ENCODE data around the gene KLHL22.

Gene KLHL22

GRCh38 chr22:20424932-20425565 lies 70.5 kb downstream of the KLHL22 start:
- H3K4me2 ChIP-seq (ENCODE audit: low read length): no peak overlapping the region
- no peaks in the 10 kb centered on the region for H3K79me2 ChIP-seq (ENCODE audit: low read length)
- H3K4me1 ChIP-seq (ENCODE audit: low read length): no peaks in the 10 kb centered on the region
- no peaks in the 10 kb centered on the region for H3K36me3 ChIP-seq (replicated peaks; ENCODE audit: low read depth, low read length)
- no peak overlapping the region for H3K27ac ChIP-seq (ENCODE audit: low read length)
- H3K9me3 ChIP-seq (ENCODE audit: insufficient read depth, low read length): no peaks in the 10 kb centered on the region
- TF ChIP-seq EZH2phosphoT487 (IDR thresholded peaks at IDR 0.05; ENCODE audit: low read depth): no peak
- no peak for TF ChIP-seq CTCF (IDR thresholded peaks at IDR 0.05; ENCODE audit: low read depth, low read length)
- no peak overlapping the region for H3K4me3 ChIP-seq (ENCODE audit: low read length)
- H2AFZ ChIP-seq (ENCODE audit: low read depth, low read length): no peak overlapping the region
- no peaks in the 10 kb centered on the region for H3K27me3 ChIP-seq (ENCODE audit: low read depth, low read length)
- no peak overlapping the region for H3K9ac ChIP-seq (ENCODE audit: low read length)
- H4K20me1 ChIP-seq (ENCODE audit: insufficient read depth, low read length): no peaks in the 10 kb centered on the region

- Histone ChIP-seq H3K79me2 (ENCODE audit: low read length) (no peaks in the 10 kb centered on the region), H4K20me1 (ENCODE audit: insufficient read depth, low read length) (no peaks in the 10 kb centered on the region), H3K27ac (ENCODE audit: low read length) (no peak overlapping the region), H3K27me3 (ENCODE audit: low read depth, low read length) (no peaks in the 10 kb centered on the region), H3K4me3 (ENCODE audit: low read length) (no peak overlapping the region), H3K9ac (ENCODE audit: low read length) (no peak overlapping the region), H2AFZ (ENCODE audit: low read depth, low read length) (no peak overlapping the region), H3K9me3 (ENCODE audit: insufficient read depth, low read length) (no peaks in the 10 kb centered on the region), H3K4me2 (ENCODE audit: low read length) (no peak overlapping the region), H3K36me3 (replicated peaks; ENCODE audit: low read depth, low read length) (no peaks in the 10 kb centered on the region), H3K4me1 (ENCODE audit: low read length) (no peaks in the 10 kb centered on the region)
- TF ChIP-seq EZH2phosphoT487 (IDR thresholded peaks at IDR 0.05; ENCODE audit: low read depth) (no peak), CTCF (IDR thresholded peaks at IDR 0.05; ENCODE audit: low read depth, low read length) (no peak)
Observed at GRCh38 chr22:20424568-20424931, 71.0 kb downstream of the KLHL22 start.

GRCh38 chr22:20423906-20424551 lies 71.6 kb downstream of the KLHL22 start:
- Histone ChIP-seq H3K9me3 (ENCODE audit: insufficient read depth, low read length) (no peaks in the 10 kb centered on the region), H3K36me3 (replicated peaks; ENCODE audit: low read depth, low read length) (no peaks in the 10 kb centered on the region), H3K9ac (ENCODE audit: low read length) (no peak overlapping the region), H3K4me3 (ENCODE audit: low read length) (no peak overlapping the region), H2AFZ (ENCODE audit: low read depth, low read length) (no peak overlapping the region), H4K20me1 (ENCODE audit: insufficient read depth, low read length) (no peaks in the 10 kb centered on the region), H3K4me2 (ENCODE audit: low read length) (no peak overlapping the region), H3K27me3 (ENCODE audit: low read depth, low read length) (no peaks in the 10 kb centered on the region), H3K79me2 (ENCODE audit: low read length) (no peaks in the 10 kb centered on the region), H3K4me1 (ENCODE audit: low read length) (no peaks in the 10 kb centered on the region), H3K27ac (ENCODE audit: low read length) (no peak overlapping the region)
- TF ChIP-seq EZH2phosphoT487 (IDR thresholded peaks at IDR 0.05; ENCODE audit: low read depth) (no peak), CTCF (IDR thresholded peaks at IDR 0.05; ENCODE audit: low read depth, low read length) (no peak)

GRCh38 chr22:20423008-20423905 lies 72.3 kb downstream of the KLHL22 start:
- H3K4me1 ChIP-seq (ENCODE audit: low read length): no peaks in the 10 kb centered on the region
- no peak overlapping the region for H3K9ac ChIP-seq (ENCODE audit: low read length)
- H3K4me2 ChIP-seq (ENCODE audit: low read length): no peak overlapping the region
- no peaks in the 10 kb centered on the region for H3K79me2 ChIP-seq (ENCODE audit: low read length)
- no peak overlapping the region for H3K4me3 ChIP-seq (ENCODE audit: low read length)
- no peaks in the 10 kb centered on the region for H3K27me3 ChIP-seq (ENCODE audit: low read depth, low read length)
- no peak overlapping the region for H2AFZ ChIP-seq (ENCODE audit: low read depth, low read length)
- TF ChIP-seq EZH2phosphoT487 (IDR thresholded peaks at IDR 0.05; ENCODE audit: low read depth) (no peak), CTCF (IDR thresholded peaks at IDR 0.05; ENCODE audit: low read depth, low read length) (no peak)
- H3K27ac ChIP-seq (ENCODE audit: low read length): no peak overlapping the region
- H3K36me3 ChIP-seq (replicated peaks; ENCODE audit: low read depth, low read length): no peaks in the 10 kb centered on the region
- H3K9me3 ChIP-seq (ENCODE audit: insufficient read depth, low read length): no peaks in the 10 kb centered on the region
- no peaks in the 10 kb centered on the region for H4K20me1 ChIP-seq (ENCODE audit: insufficient read depth, low read length)
